CD4-positive, alpha-beta T cell treated with Interleukin-10 for 1 hour (primary cell): Measurements from ENCODE around the gene C1orf232.

Experiments
- DNase-seq: peaks from one replicate; pipeline ENCODE4 v3.0.0-alpha.2; 2020

Gene C1orf232

GRCh38 chr1:26168410-26169197 is at the start of gene C1orf232:
TSS of gene C1orf232 (minus strand) at chr1:26168963. CDS start at chr1:26168499, 464 bp downstream.
- no peak for DNase-seq

DNA sequence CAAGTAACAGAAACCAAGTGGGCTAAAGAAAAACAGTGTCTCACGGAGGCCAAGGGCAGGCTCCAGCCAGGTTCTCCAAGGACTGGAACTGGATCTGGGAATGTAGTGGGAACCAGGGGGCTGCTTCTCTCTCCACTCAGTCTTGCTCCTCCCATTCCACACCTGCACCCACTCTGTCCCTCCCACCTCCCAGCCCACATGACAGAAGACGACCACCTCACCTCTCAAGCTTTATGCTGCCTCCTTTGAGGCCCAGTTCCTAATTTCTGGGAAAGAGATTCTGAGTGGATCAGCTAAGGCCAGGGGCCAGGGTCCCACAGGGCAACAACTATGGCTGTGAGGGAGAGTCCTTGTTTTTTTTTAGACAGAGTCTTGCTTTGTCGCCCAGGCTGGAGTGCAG is 46.5 kb upstream of the C1orf232 start:
- DNase-seq: no peak

GRCh38 chr1:26213335-26213905 is 44.7 kb upstream of the C1orf232 start:
- DNase-seq: no peak

- DNase-seq: no peak
Measured at GRCh38 chr1:26212726-26213125, 44.0 kb upstream of the C1orf232 start.

DNA sequence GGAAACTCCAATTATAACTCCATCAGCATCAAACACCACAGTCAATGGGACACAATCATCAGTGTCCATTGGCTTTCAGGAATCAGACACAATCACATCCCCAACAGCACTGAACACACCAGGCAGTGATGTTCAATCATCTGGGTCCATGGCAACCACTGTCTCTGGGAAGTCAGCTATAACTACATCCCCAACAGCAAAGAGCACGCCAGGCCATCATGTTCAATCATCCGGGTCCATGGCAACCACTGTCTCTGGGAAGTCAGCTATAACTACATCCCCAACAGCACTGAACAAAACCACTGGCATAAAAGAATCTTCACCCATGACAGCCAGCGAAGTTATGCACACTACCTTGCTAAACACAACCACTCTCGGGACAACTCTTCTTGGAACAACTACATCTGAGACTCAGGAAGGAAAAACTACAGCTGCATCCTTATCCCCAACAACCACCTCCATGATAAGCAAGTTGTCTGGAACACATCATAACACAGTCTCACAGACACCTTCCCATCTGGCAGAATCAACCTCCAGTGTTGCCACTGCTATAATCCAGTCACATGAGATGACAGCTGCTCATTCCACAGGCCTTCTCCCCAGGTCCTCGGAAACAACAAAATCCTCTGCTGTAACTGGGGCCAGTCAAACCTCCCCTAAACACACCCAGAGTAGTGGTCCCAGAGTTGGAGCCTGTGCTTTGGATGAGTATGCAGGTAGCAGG is 41.5 kb upstream of the C1orf232 start:
- no peak for DNase-seq

DNA sequence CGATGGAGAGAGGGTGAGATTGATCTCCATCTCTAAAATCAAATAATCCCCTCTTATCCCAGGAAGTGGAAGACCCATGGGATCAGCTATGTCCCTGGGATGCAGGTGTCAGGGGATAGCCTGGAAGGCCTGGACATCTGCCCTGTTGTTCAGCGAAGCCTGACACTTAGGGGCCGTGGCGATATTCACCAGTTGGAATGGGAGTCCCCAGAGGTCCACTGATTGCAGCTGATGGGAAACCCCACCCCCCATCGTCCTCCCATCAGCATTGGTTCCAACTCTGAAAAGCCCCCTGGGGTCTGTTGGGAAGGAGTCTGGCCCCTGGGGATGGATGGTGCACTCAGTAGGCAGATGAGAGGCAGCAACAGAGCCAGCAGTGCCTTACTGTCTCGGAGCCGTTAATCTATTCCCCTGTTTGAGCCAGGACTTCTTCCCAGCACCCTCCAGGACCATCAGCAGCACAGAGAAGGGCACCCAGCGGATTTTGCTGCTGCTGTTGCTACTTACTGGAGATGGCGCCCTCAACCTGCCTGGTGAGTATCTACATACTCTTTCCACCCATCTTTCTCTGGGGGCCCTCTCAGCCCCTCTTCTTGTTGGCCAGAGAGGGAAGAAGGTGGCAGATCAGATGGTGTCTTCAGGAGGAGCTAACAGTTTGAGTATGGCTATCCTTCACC is 35.0 kb upstream of the C1orf232 start:
- DNase-seq: peak; percentile 1

GRCh38 chr1:26200413-26200812 is 31.6 kb upstream of the C1orf232 start:
- no peak for DNase-seq

- DNase-seq: no peak
Measured at GRCh38 chr1:26197813-26198212, 29.1 kb upstream of the C1orf232 start.

GRCh38 chr1:26197301-26197700 is 28.5 kb upstream of the C1orf232 start:
- DNase-seq: no peak

GRCh38 chr1:26195805-26196204 is 27.0 kb upstream of the C1orf232 start:
- DNase-seq: no peak

DNA sequence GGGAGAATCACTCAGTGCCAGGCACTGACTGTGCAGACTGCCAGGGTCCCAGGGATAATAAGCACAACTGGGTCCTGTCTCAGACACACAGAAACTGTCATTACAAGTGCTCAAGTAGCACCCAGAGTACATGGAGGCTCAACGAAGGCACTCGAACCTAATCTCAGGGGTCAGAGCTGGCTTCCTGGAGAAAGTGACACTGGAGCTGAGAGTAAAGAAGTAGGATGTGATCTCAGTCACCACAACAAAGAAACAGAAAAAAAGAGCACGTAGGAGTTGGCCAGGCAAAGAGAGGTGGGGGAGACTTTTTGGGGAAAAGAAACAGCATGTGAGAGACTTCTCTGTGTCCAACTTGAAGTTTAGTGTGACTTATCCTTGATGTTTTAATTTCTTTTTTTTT is 23.0 kb upstream of the C1orf232 start:
- DNase-seq: peak; percentile 7

- DNase-seq: peak; percentile 36
Measured at GRCh38 chr1:26190373-26190987, 21.7 kb upstream of the C1orf232 start, which contains the start of gene CATSPER4. TSS of gene CATSPER4 (plus strand) at chr1:26190602. CDS start at chr1:26190628, 26 bp downstream.

DNA sequence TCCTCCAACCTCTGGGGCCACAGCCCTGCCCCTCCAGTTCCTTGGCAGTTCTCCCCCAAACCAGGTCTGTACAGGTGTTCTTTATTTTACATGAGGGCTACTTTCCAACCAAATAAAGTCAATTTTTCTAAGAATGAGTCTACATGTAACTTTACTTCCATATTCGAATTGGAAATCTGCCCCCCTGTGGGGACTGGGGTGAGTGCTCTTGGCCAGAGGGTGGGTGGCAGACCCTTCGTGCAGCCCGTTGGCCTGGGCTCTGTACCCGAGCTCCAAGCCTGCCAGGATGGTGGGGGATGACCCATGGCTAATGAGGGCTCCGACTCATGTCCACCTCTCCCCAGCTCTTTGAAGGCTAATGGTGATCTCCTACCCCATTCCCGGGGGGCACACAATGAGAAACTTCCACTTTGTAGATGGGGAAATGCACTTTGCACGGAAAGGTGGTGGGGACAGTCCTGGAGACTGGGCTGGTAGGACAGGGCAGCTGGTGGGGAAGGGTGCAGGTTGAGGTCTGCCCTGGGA is 21.1 kb upstream of the C1orf232 start:
- DNase-seq: no peak

GRCh38 chr1:26189331-26189730 is 20.6 kb upstream of the C1orf232 start:
- no peak for DNase-seq

DNA sequence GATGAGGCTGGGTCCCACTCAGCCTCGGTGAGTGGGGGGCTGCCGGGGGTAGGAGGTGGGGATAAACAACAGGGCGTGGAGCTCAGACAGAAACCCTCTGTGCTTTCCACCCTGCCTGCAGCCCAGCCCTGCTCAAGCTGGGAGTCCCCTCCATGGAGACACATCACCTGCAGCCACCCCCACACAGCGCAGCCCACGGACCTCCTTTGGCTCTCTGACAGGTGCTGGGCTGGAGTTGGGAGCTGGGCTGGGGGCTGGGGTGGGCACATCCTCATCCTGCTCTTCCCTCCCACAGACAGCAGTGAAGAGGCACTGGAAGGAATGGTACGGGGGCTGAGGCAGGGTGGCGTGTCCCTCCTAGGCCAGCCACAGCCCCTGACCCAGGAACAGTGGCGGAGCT is 19.7 kb upstream of the C1orf232 start:
- no peak for DNase-seq

DNA sequence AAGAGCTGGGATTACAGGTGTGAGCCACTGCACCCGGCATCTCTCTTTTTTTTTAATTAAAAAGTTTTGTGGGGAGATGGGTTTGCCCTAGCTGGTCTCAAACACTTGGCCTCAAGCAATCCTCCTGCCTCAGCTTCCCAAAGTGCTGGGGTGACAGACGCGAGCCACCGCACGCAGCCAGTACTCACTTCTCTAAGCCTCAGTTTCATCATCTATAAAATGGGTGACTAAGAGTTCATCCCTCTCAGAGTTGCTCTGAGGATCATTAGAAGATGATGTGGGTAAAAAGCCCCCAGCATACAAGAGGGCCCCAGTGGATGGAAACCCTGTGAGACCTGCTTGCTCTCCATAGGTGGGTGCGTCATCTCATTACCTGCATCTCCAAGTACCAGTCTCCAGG is 19.1 kb upstream of the C1orf232 start:
- DNase-seq: no peak

- no peak for DNase-seq
Measured at GRCh38 chr1:26184883-26185282, 16.1 kb upstream of the C1orf232 start.

DNA sequence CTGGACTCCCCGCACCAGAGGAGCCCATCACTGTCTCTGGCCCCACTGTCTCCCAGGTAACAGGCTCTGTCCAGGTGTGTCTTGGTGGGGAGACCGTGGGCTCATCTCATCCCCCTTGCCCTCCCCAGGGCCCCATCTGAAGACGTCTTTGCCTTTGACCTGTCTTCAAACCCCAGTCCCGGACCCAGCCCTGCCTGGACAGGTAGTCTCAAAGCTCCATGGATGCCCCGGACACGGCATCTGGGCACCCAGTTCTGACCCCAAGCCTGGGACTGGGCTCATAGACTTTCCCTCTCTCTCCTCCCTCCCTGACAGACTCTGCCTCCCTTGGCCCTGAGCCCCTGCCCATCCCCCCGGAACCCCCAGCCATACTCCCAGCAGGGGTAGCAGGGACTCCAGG is 15.3 kb upstream of the C1orf232 start:
- DNase-seq: no peak

DNA sequence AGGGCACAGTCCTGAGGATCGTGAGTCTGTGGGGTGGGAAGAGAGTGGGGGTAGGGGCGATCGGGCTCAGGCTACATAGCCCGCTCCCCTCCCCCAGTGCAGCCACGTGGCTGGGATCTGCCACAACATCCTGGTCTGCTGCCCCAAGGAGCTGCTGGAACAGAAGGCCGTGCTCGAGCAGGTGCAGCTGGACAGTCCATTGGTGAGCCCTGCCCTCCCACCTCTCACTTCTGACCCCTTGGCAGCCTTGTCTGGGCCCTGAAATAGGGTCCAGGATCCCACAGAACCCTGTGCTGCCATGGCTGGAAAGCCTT is 13.6 kb upstream of the C1orf232 start:
- no peak for DNase-seq

DNA sequence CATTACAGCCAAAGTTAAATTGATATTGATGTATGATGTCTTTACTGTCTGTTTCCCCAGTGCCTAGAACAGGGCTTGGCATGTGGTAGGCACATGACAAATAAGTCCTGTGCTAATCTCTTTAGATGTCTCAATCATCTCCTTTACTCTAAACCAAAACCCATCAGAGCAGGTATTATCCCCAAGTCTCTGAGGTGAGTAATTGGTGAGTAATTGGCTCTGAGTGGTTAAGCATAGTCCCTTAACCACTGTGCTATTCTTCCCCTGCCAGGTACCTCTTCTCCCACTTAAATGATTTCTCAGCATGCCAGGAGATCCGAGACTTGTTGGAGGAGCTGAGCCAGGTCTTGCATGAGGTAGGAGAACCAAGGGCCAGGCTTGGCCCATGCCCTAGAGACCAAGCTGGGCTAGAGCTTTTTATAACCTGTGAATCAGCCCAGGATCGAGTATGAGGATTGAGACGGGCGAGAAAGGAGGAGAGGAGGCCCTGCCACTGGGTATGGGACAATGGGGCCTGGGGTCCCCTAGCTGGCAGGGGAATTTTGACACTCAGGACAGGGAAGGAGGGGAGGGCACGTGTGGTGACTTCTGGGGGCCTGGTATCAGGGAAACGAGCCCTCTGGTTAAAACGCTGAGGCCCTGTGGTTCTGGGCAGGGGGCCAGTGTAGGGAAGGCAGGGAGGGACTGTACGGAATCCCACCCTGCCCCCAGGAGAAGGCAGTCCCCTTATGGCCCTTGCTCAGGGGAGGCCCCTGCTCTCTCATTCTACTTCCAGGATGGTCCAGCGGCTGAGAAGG is 13.0 kb upstream of the C1orf232 start:
- no peak for DNase-seq

DNA sequence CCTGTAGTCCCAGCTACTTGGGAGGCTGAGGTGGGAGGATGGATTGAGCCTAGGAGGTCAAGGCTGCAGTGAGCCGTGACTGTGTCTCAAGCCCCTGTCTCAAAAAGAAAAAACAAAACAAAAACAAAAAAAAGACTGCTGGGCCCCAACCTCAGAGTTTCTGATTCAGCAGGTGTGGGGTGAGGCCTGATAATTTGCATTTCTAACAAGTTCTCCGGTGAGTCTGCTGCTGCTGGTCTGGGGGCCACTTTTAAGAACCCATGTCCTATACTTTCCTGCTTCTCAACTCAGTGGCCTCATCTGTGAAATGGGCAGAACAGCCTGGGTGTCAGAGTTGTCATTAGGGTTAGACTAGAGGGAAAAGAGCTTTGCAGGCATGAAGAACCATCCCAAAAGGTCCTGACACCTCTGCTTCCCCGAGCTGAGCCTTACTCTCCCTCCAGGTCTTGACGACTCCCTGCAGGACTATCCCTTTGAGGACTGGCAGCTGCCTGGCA is 11.3 kb upstream of the C1orf232 start:
- no peak for DNase-seq

DNA sequence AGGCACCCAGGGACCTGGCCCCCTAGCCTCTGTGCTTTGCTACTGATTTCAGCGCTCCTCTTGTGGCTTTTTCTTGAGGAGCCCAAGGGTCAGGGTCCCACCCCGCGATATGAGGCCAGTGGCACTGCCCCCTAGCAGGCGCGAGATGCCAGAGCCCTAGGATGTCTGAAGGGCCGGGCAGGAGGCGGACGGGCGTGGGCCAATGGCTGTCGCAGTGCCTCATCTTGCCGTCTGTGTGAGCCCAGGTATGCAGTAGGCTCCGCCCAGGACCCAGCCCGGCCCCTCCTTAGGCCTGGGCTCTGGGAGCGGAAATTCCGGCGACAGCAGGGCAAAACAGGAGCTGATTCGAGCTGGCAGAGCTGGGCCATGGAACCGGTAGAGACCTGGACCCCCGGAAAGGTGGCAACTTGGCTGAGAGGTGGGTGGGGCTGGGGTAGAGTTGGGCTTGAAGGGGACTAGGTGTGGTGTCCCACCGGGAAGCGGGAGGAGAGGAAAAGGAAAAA is 8.5 kb upstream of the C1orf232 start, which contains the start of gene CNKSR1:
Gene CNKSR1 (plus strand): TSS at position 310 of the 503 bp plus-strand sequence. CDS start 57 bp downstream, at position 367.
- DNase-seq: no peak
